IMR-90 (cell line): ENCODE results near the gene VAV3. TPM values are rescaled to one million over a fixed set of nuclear protein-coding genes. Genes with fewer than 3 reads are reported as not detected.

Source experiments
- ATAC-seq: fragments of 200-7000 bp; cut with Tn5 transposase; 2 replicates; pipeline ENCODE4 v1.9.1; 2020; ENCODE audit warnings: low read depth, mild to moderate bottlenecking, moderate library complexity
- BruUV-seq: library from RNA; stranded (reverse); fragments of 400-500 nt; replicated peaks from 2 replicates; lab custom pipeline; 2021; lab: Mats Ljungman, UMichigan
- CTCF ChIA-PET: fragments of 300-600 bp; formaldehyde crosslinking; extraction: SDS; loops from one replicate; lab custom pipeline; 2021; ENCODE audit warnings: antibody characterized with exemption; lab: Yijun Ruan, JAX
- POLR2A ChIA-PET: fragments of 300-600 bp; sonication (Branson Sonifier 250); formaldehyde crosslinking; loops from one replicate; lab custom pipeline; 2022; ENCODE audit warnings: antibody characterized with exemption; ENCODE audit not compliant: unreplicated experiment; lab: Charles Lee
- DNase-seq: peaks from one replicate; pipeline ENCODE4 v3.0.0; 2013
- H2AFZ ChIP-seq: replicated peaks from 2 replicates; pipeline ENCODE3; 2013; ENCODE audit warnings: low read length, mild to moderate bottlenecking; ENCODE audit not compliant: poor library complexity
- H2AK5ac ChIP-seq: 2 replicates; pipeline ENCODE4 v1.6.1; 2013; ENCODE audit warnings: low read depth, low read length, inconsistent platforms
- H2AK9ac ChIP-seq: replicated peaks from 2 replicates; pipeline ENCODE3; 2013; ENCODE audit warnings: mild to moderate bottlenecking, low read depth, low read length, moderate library complexity; ENCODE audit not compliant: poor library complexity
- H2BK120ac ChIP-seq: 2 replicates; pipeline ENCODE4 v1.6.1; 2013; ENCODE audit warnings: low read depth, low read length, inconsistent platforms
- H2BK15ac ChIP-seq: 3 replicates; pipeline ENCODE4 v1.6.1; 2013; ENCODE audit warnings: low read depth, low read length, inconsistent platforms
- H2BK20ac ChIP-seq: 2 replicates; pipeline ENCODE4 v1.6.1; 2013; ENCODE audit warnings: low read depth, mild to moderate bottlenecking, inconsistent platforms, low read length, moderate library complexity
- H2BK5ac ChIP-seq: 2 replicates; pipeline ENCODE4 v1.6.1; 2013; ENCODE audit warnings: mild to moderate bottlenecking, low read depth, low read length, inconsistent platforms; ENCODE audit not compliant: poor library complexity, severe bottlenecking
- H3K14ac ChIP-seq: replicated peaks from 2 replicates; pipeline ENCODE4 v1.6.1; 2013; ENCODE audit warnings: low read depth, low read length, inconsistent platforms
- H3K18ac ChIP-seq: 2 replicates; pipeline ENCODE4 v1.6.1; 2013; ENCODE audit warnings: low read depth, low read length, control low read depth
- H3K23ac ChIP-seq: 2 replicates; pipeline ENCODE4 v1.6.1; 2013; ENCODE audit warnings: low read depth, low read length, inconsistent platforms
- H3K27ac ChIP-seq: 2 replicates; pipeline ENCODE4 v1.5.1; 2013; ENCODE audit warnings: mild to moderate bottlenecking, control low read depth, low read length; ENCODE audit not compliant: insufficient read depth
- H3K27me3 ChIP-seq: 2 replicates; pipeline ENCODE4 v1.6.1; 2013; ENCODE audit warnings: low read length; ENCODE audit not compliant: control insufficient read depth, insufficient read depth
- H3K36me3 ChIP-seq: 2 replicates; pipeline ENCODE4 v1.6.1; 2013; ENCODE audit warnings: low read length, mixed read lengths; ENCODE audit not compliant: control insufficient read depth, insufficient read depth
- H3K4ac ChIP-seq: 2 replicates; pipeline ENCODE4 v1.6.1; 2013; ENCODE audit warnings: low read depth, low read length, inconsistent platforms
- H3K4me1 ChIP-seq: 2 replicates; pipeline ENCODE4 v1.6.1; 2013; ENCODE audit warnings: low read length, mixed read lengths; ENCODE audit not compliant: control insufficient read depth, insufficient read depth
- H3K4me2 ChIP-seq: 2 replicates; pipeline ENCODE4 v1.6.1; 2013; ENCODE audit warnings: low read depth, mild to moderate bottlenecking, control low read depth, low read length, moderate library complexity
- H3K4me3 ChIP-seq: 2 replicates; pipeline ENCODE4 v1.5.1; 2013; ENCODE audit warnings: low read depth, mild to moderate bottlenecking, control low read depth, low read length, moderate library complexity; ENCODE audit not compliant: insufficient read depth
- H3K56ac ChIP-seq: 2 replicates; pipeline ENCODE4 v1.6.1; 2013; ENCODE audit warnings: low read length, inconsistent platforms; ENCODE audit not compliant: insufficient read depth; ENCODE audit errors: extremely low read depth
- H3K79me1 ChIP-seq, 2 experiments: 2 replicates each; pipeline ENCODE4 v1.6.1; 2013; ENCODE audit warnings: low read length in 2 of 2, inconsistent platforms in 1 of 2, low read depth in 1 of 2
- H3K9ac ChIP-seq: 2 replicates; pipeline ENCODE4 v1.6.1; 2013; ENCODE audit warnings: low read depth, low read length, control low read depth
- H3K9me1 ChIP-seq: 2 replicates; pipeline ENCODE4 v1.6.1; 2013; ENCODE audit warnings: low read length, inconsistent platforms; ENCODE audit not compliant: insufficient read depth
- H3K9me3 ChIP-seq: 2 replicates; pipeline ENCODE4 v1.6.1; 2013; ENCODE audit warnings: low read length; ENCODE audit not compliant: control insufficient read depth, insufficient read depth
- H4K20me1 ChIP-seq: 2 replicates; pipeline ENCODE4 v1.6.1; 2013; ENCODE audit warnings: low read length, inconsistent platforms; ENCODE audit not compliant: insufficient read depth
- H4K5ac ChIP-seq: 2 replicates; pipeline ENCODE4 v1.6.1; 2013; ENCODE audit warnings: mild to moderate bottlenecking, low read depth, low read length, control low read depth
- H4K8ac ChIP-seq, 2 experiments: 2 replicates each; pipeline ENCODE4 v1.6.1; 2013; ENCODE audit warnings: low read depth in 2 of 2, low read length in 2 of 2, control low read depth in 1 of 2, inconsistent platforms in 1 of 2
- H4K91ac ChIP-seq: 2 replicates; pipeline ENCODE4 v1.6.1; 2013; ENCODE audit warnings: low read depth, low read length, inconsistent platforms; ENCODE audit not compliant: insufficient read depth
- BHLHE40 ChIP-seq: fragments of 150-350 bp; IDR thresholded peaks from 2 replicates; pipeline ENCODE4 v1.6.1; 2016; ENCODE audit warnings: mild to moderate bottlenecking, low read depth, low read length
- CEBPB ChIP-seq: IDR thresholded peaks from 2 replicates; pipeline ENCODE4 v1.6.1; 2012; ENCODE audit warnings: low read depth, low read length, improper control_type of control experiment
- CHD1 ChIP-seq: IDR thresholded peaks from 2 replicates; pipeline ENCODE4 v1.6.1; 2012; ENCODE audit warnings: low read depth, low read length, improper control_type of control experiment
- FOS ChIP-seq: fragments of 150-350 bp; IDR thresholded peaks from 2 replicates; pipeline ENCODE4 v1.6.1; 2016; ENCODE audit warnings: low read depth, low read length
- MAFK ChIP-seq: IDR thresholded peaks from 2 replicates; pipeline ENCODE4 v1.6.1; 2012; ENCODE audit warnings: low read depth, low read length, improper control_type of control experiment
- MAZ ChIP-seq: IDR thresholded peaks from 2 replicates; pipeline ENCODE4 v1.6.1; 2012; ENCODE audit warnings: low read depth, mild to moderate bottlenecking, low read length, improper control_type of control experiment, moderate library complexity, borderline replicate concordance
- MXI1 ChIP-seq: IDR thresholded peaks from 2 replicates; pipeline ENCODE4 v1.6.1; 2012; ENCODE audit warnings: low read depth, mild to moderate bottlenecking, low read length, moderate library complexity, borderline replicate concordance
- NFE2L2 ChIP-seq: fragments of 150-350 bp; IDR thresholded peaks from 2 replicates; pipeline ENCODE4 v1.6.1; 2016; ENCODE audit warnings: low read depth, mild to moderate bottlenecking, low read length
- POLR2A ChIP-seq: IDR thresholded peaks from 2 replicates; pipeline ENCODE4 v1.6.1; 2012; ENCODE audit warnings: mild to moderate bottlenecking, low read depth, low read length
- RAD21 ChIP-seq: IDR thresholded peaks from 2 replicates; pipeline ENCODE4 v1.6.1; 2012; ENCODE audit warnings: low read length, improper control_type of control experiment
- RCOR1 ChIP-seq: IDR thresholded peaks from 2 replicates; pipeline ENCODE4 v1.6.1; 2012; ENCODE audit warnings: mild to moderate bottlenecking, low read length, improper control_type of control experiment; ENCODE audit not compliant: insufficient replicate concordance
- RFX5 ChIP-seq: IDR thresholded peaks from 2 replicates; pipeline ENCODE4 v1.8.0; 2012; ENCODE audit warnings: low read depth, mild to moderate bottlenecking, low read length, moderate library complexity
- SMC3 ChIP-seq: fragments of 150-350 bp; IDR thresholded peaks from 2 replicates; pipeline ENCODE4 v1.6.1; 2016; ENCODE audit warnings: low read depth, mild to moderate bottlenecking, antibody characterized with exemption, low read length, moderate library complexity
- WGBS, 2 experiments: methylation state at CpG; one replicate each; pipeline versions ENCODE4 v1.1.5 to v1.1.7; 2013; ENCODE audit warnings: missing lambda C conversion rate in 2 of 2; ENCODE audit not compliant: insufficient read length in 1 of 2; ENCODE audit errors: extremely low coverage in 2 of 2; 5-methylcytosine and 5-hydroxymethylcytosine counted together
- dilution Hi-C: fragments of 300-500 bp; cut with HindIII; formaldehyde crosslinking; loops from one replicate; pipeline ENCODE4 v1.14.3; 2018; ENCODE audit warnings: low sequenced_read_pairs; ENCODE audit not compliant: unreplicated experiment
- in situ Hi-C: fragments of 300-500 bp; cut with MboI; formaldehyde crosslinking; loops from 3 replicates; pipeline ENCODE4 v1.14.3; 2019; ENCODE audit warnings: low sequenced_read_pairs, inconsistent platforms, mixed read lengths
- intact Hi-C: fragments of 100-400 bp; cut with micrococcal nuclease; formaldehyde crosslinking; loops from 2 replicates; pipeline ENCODE4 v1.10.0; 2022
- polyA plus RNA-seq, 3 experiments: library from polyadenylated mRNA; depleted of rRNA; stranded (reverse); fragments of >200 nt; gene quantifications; 2 replicates each; pipeline ENCODE4 v1.2.3, GENCODE V29; 2012; ENCODE audit warnings: low replicate concordance in 1 of 3
- total RNA-seq: library from RNA; depleted of rRNA; stranded (reverse); fragments of >200 nt; gene quantifications from 2 replicates; pipeline ENCODE4 v1.2.3, GENCODE V29; 2012
- TF ChIP-seq, protein P1 (sequence below): conservative IDR thresholded peaks from 2 replicates; pipeline ENCODE4 v1.5.1; 2012; ENCODE audit warnings: mild to moderate bottlenecking, low read depth, low read length, improper control_type of control experiment
- TF ChIP-seq, protein P2 (sequence below): fragments of 150-350 bp; IDR thresholded peaks from 2 replicates; pipeline ENCODE4 v1.6.1; 2017; ENCODE audit warnings: mild to moderate bottlenecking, antibody characterized with exemption, low read length, low read depth
- TF ChIP-seq, protein P3 (sequence below): fragments of 150-350 bp; IDR thresholded peaks from 2 replicates; pipeline ENCODE4 v1.6.1; 2016; ENCODE audit warnings: low read depth, mild to moderate bottlenecking, low read length, moderate library complexity, borderline replicate concordance

Gene VAV3
- total and polyA plus RNA-seq, 2 of the 4 experiments (the other 2 are of a cell fraction) = 0.12 to 0.18 TPM

GRCh38 chr1:107702946-107703571 lies 261.9 kb downstream of the VAV3 start:
- POLR2A ChIA-PET = interaction anchor here (0.6 kb wide), 1 partner anchor 36 kb away, joined by 3 read pairs; no protein-coding TSS in a partner anchor
- dilution Hi-C loops (no loop called here), in situ Hi-C loops (no loop called here), intact Hi-C loops (no loop called here)
- no peak overlapping the region for H2BK120ac ChIP-seq
- DNase-seq (no peak), ATAC-seq (no peak)
- no peak overlapping the region for H3K9ac ChIP-seq
- H3K9me1 ChIP-seq = no peaks in the 10 kb centered on the region
- no peak overlapping the region for H3K27ac ChIP-seq
- H2BK20ac ChIP-seq = no peak overlapping the region
- H4K5ac ChIP-seq = no peak overlapping the region
- H2AFZ ChIP-seq = no peak overlapping the region
- no peak overlapping the region for H3K4me3 ChIP-seq
- H3K4me2 ChIP-seq = no peak overlapping the region
- H2BK5ac ChIP-seq = no peak overlapping the region
- no peak overlapping the region for H2BK15ac ChIP-seq
- no peak overlapping the region for H3K56ac ChIP-seq
- no peak overlapping the region for H2AK5ac ChIP-seq
- no peak overlapping the region for H3K23ac ChIP-seq
- no peaks in the 10 kb centered on the region for H3K9me3 ChIP-seq
- BruUV-seq = no TSS peak
- no peaks in the 10 kb centered on the region for H4K20me1 ChIP-seq
- CTCF ChIA-PET = interaction anchor here (0.6 kb wide), 1 partner anchor 22 kb away, joined by 3 read pairs; no protein-coding TSS in a partner anchor
- no peak overlapping the region for H3K4ac ChIP-seq
- no peaks in the 10 kb centered on the region for H3K27me3 ChIP-seq
- H3K4me1 ChIP-seq = no peaks in the 10 kb centered on the region
- no peaks in the 10 kb centered on the region for H3K36me3 ChIP-seq
- H3K79me1 ChIP-seq = no peaks in the 10 kb centered on the region
- no peak overlapping the region for H4K8ac ChIP-seq
- no peak overlapping the region for H4K91ac ChIP-seq
- no peak overlapping the region for H2AK9ac ChIP-seq
- TF ChIP-seq FOS = no peak
- TF ChIP-seq, protein P1, sequence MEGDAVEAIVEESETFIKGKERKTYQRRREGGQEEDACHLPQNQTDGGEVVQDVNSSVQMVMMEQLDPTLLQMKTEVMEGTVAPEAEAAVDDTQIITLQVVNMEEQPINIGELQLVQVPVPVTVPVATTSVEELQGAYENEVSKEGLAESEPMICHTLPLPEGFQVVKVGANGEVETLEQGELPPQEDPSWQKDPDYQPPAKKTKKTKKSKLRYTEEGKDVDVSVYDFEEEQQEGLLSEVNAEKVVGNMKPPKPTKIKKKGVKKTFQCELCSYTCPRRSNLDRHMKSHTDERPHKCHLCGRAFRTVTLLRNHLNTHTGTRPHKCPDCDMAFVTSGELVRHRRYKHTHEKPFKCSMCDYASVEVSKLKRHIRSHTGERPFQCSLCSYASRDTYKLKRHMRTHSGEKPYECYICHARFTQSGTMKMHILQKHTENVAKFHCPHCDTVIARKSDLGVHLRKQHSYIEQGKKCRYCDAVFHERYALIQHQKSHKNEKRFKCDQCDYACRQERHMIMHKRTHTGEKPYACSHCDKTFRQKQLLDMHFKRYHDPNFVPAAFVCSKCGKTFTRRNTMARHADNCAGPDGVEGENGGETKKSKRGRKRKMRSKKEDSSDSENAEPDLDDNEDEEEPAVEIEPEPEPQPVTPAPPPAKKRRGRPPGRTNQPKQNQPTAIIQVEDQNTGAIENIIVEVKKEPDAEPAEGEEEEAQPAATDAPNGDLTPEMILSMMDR = no peak
- no peak for TF ChIP-seq MAFK
- TF ChIP-seq, protein P2, sequence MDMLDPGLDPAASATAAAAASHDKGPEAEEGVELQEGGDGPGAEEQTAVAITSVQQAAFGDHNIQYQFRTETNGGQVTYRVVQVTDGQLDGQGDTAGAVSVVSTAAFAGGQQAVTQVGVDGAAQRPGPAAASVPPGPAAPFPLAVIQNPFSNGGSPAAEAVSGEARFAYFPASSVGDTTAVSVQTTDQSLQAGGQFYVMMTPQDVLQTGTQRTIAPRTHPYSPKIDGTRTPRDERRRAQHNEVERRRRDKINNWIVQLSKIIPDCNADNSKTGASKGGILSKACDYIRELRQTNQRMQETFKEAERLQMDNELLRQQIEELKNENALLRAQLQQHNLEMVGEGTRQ = no peak
- TF ChIP-seq SMC3 = no peak
- TF ChIP-seq RCOR1 = no peak
- TF ChIP-seq, protein P3, sequence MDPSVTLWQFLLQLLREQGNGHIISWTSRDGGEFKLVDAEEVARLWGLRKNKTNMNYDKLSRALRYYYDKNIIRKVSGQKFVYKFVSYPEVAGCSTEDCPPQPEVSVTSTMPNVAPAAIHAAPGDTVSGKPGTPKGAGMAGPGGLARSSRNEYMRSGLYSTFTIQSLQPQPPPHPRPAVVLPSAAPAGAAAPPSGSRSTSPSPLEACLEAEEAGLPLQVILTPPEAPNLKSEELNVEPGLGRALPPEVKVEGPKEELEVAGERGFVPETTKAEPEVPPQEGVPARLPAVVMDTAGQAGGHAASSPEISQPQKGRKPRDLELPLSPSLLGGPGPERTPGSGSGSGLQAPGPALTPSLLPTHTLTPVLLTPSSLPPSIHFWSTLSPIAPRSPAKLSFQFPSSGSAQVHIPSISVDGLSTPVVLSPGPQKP = no peak
- no peak for TF ChIP-seq BHLHE40
- no peak for TF ChIP-seq CEBPB
- TF ChIP-seq MAZ = no peak
- no peak for TF ChIP-seq NFE2L2
- TF ChIP-seq MXI1 = no peak
- TF ChIP-seq RAD21 = no peak
- no peak for TF ChIP-seq CHD1
- no peak for TF ChIP-seq RFX5
- TF ChIP-seq POLR2A = no peak
- H3K18ac ChIP-seq = no peak overlapping the region
- H3K14ac ChIP-seq = no peak overlapping the region
- WGBS, 2 experiments = 39% methylated on average over 2 of the region's 4 CpGs; no CpG with 5 or more reads in 1 of the 2 experiments
